Panc1 (cell line): ENCODE data around the gene ZBTB20.

Experiments
- CTCF ChIP-seq: fragments of 450-650 bp; IDR thresholded peaks from 2 replicates; pipeline ENCODE4 v1.5.1; 2017; ENCODE audit warnings: mild to moderate bottlenecking
- POLR2AphosphoS5 ChIP-seq: IDR thresholded peaks from 2 replicates; pipeline ENCODE4 v1.6.1; 2012; ENCODE audit warnings: mild to moderate bottlenecking, low read depth, low read length, moderate library complexity
- SIN3A ChIP-seq: IDR thresholded peaks from 2 replicates; pipeline ENCODE4 v1.6.1; 2012; ENCODE audit warnings: low read depth, mild to moderate bottlenecking, low read length, moderate library complexity, borderline replicate concordance; ENCODE audit not compliant: insufficient read depth
- TF ChIP-seq, protein P1 (sequence below), 2 experiments: IDR thresholded peaks; 2 replicates each; pipeline ENCODE4 v1.6.1; 2011 to 2012; ENCODE audit warnings: low read depth in 2 of 2, control low read depth in 1 of 2, low read length in 1 of 2, mild to moderate bottlenecking in 1 of 2, moderate library complexity in 1 of 2; ENCODE audit not compliant: insufficient read depth in 1 of 2

DNA sequence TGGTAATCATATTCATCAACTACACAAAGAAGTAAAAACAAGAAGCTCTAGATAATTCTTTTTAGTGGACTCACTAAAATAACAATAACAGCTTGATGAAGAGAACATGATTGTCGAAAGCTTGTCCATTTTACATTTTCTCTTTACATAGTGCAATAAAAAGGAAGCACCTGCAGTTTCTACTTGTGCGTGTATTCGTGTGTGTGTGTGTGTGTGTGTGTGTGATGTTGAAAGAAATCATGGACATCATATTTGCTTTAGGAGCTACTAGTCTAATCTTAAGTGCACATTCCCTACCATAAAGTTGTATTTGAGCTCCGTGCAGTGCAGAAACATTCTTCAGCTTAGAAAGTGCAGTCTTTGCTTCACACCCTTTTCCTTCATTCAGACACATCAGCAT, 288.8 kb downstream of the ZBTB20 start:
- TF ChIP-seq, protein P1, sequence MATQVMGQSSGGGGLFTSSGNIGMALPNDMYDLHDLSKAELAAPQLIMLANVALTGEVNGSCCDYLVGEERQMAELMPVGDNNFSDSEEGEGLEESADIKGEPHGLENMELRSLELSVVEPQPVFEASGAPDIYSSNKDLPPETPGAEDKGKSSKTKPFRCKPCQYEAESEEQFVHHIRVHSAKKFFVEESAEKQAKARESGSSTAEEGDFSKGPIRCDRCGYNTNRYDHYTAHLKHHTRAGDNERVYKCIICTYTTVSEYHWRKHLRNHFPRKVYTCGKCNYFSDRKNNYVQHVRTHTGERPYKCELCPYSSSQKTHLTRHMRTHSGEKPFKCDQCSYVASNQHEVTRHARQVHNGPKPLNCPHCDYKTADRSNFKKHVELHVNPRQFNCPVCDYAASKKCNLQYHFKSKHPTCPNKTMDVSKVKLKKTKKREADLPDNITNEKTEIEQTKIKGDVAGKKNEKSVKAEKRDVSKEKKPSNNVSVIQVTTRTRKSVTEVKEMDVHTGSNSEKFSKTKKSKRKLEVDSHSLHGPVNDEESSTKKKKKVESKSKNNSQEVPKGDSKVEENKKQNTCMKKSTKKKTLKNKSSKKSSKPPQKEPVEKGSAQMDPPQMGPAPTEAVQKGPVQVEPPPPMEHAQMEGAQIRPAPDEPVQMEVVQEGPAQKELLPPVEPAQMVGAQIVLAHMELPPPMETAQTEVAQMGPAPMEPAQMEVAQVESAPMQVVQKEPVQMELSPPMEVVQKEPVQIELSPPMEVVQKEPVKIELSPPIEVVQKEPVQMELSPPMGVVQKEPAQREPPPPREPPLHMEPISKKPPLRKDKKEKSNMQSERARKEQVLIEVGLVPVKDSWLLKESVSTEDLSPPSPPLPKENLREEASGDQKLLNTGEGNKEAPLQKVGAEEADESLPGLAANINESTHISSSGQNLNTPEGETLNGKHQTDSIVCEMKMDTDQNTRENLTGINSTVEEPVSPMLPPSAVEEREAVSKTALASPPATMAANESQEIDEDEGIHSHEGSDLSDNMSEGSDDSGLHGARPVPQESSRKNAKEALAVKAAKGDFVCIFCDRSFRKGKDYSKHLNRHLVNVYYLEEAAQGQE (IDR thresholded peaks at IDR 0.05; ENCODE audit: insufficient read depth in 1 of 2, low read depth in 2 of 2, low read length in 1 of 2), result no peak
- TF ChIP-seq CTCF (no peak), POLR2AphosphoS5 (no peak), SIN3A (no peak)
